ENCODE data around the gene MAU2. TPM values are rescaled to one million over a fixed set of nuclear protein-coding genes. Genes with fewer than 3 reads are reported as not detected.

Gene MAU2
- total RNA-seq, 4 donors from 2014 or later, result 32.4 to 87.6 (median 70.0) TPM

GRCh38 chr19:19399733-19400433, 79.3 kb downstream of the MAU2 start:
- DNase-seq, result no peak
- Histone ChIP-seq H3K27ac (peak overlapping the region in 1 of 2 donors; percentile 9), H3K4me1 (peaks cover 0 to 4% of the 10 kb centered on the region in 2 donors), H3K36me3 (no peaks in the 10 kb centered on the region), H3K27me3 (no peaks in the 10 kb centered on the region), H3K4me3 (no peak overlapping the region), H3K9me3 (no peaks in the 10 kb centered on the region)
- intact Hi-C loops (cut with DNase I; ENCODE audit: low total_unique reads), result no loop called here
- TF ChIP-seq, protein P1, sequence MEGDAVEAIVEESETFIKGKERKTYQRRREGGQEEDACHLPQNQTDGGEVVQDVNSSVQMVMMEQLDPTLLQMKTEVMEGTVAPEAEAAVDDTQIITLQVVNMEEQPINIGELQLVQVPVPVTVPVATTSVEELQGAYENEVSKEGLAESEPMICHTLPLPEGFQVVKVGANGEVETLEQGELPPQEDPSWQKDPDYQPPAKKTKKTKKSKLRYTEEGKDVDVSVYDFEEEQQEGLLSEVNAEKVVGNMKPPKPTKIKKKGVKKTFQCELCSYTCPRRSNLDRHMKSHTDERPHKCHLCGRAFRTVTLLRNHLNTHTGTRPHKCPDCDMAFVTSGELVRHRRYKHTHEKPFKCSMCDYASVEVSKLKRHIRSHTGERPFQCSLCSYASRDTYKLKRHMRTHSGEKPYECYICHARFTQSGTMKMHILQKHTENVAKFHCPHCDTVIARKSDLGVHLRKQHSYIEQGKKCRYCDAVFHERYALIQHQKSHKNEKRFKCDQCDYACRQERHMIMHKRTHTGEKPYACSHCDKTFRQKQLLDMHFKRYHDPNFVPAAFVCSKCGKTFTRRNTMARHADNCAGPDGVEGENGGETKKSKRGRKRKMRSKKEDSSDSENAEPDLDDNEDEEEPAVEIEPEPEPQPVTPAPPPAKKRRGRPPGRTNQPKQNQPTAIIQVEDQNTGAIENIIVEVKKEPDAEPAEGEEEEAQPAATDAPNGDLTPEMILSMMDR (IDR thresholded peaks at IDR 0.05), result no peak
- TF ChIP-seq POLR2A (IDR thresholded peaks at IDR 0.05), result no peak

GRCh38 chr19:19402656-19403372, 82.2 kb downstream of the MAU2 start:
- TF ChIP-seq, protein P1 (IDR thresholded peaks at IDR 0.05), result no peak
- no peak for TF ChIP-seq POLR2A (IDR thresholded peaks at IDR 0.05)
- Histone ChIP-seq H3K4me1 (peaks cover 0 to 8% of the 10 kb centered on the region in 2 donors), H3K27me3 (no peaks in the 10 kb centered on the region), H3K9me3 (no peaks in the 10 kb centered on the region), H3K36me3 (no peaks in the 10 kb centered on the region), H3K27ac (no peak overlapping the region), H3K4me3 (no peak overlapping the region)
- intact Hi-C loops (cut with DNase I; ENCODE audit: low total_unique reads), result no loop called here
- no peak for DNase-seq

DNA sequence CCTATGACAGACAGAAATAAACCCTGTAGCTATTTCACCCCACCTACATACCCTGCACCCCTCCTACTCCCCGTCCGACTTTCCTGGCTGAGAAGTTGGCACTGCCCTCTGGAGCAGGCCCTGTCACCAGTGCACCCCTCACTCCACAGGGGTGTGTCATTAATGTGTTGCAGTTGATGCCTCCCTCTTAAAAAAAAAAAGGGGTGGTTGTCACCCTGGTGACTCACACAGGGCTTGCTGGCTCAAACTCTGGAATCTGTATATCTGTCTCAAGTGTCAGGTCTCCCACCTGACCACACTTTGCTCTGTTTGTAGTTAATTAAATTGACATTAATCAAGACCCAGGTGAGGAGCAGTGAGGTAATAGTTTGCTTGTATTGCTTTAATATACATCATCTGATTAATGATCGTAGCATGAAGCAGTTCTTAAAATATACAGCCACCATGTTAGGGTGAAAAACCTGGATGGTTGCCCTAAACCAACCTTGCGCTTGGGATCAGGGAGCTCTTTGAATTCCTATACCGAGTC, 82.8 kb downstream of the MAU2 start:
- Histone ChIP-seq H3K9me3 (no peaks in the 10 kb centered on the region), H3K27ac (no peak overlapping the region), H3K36me3 (no peaks in the 10 kb centered on the region), H3K27me3 (no peaks in the 10 kb centered on the region), H3K4me3 (no peak overlapping the region), H3K4me1 (peaks cover 0 to 8% of the 10 kb centered on the region in 2 donors)
- intact Hi-C loops (cut with DNase I; ENCODE audit: low total_unique reads), result no loop called here
- TF ChIP-seq, protein P1 (IDR thresholded peaks at IDR 0.05), result no peak
- no peak for TF ChIP-seq POLR2A (IDR thresholded peaks at IDR 0.05)
- DNase-seq, result no peak

- peaks cover 0 to 9% of the 10 kb centered on the region in 2 donors for H3K4me1 ChIP-seq
- peak within 1 kb of the TSS; percentile 83 to 88 for H3K27ac ChIP-seq
- peak; percentile 44 to 56 for TF ChIP-seq POLR2A (IDR thresholded peaks at IDR 0.05)
- TF ChIP-seq, protein P1 (IDR thresholded peaks at IDR 0.05), result peak in 3 of 4 experiments; percentile 38 to 53 (median 43)
- no peaks in the 10 kb centered on the region for H3K27me3 ChIP-seq
- intact Hi-C loops (cut with DNase I; ENCODE audit: low total_unique reads), result no loop called here
- H3K4me3 ChIP-seq, result peak within 1 kb of the TSS; percentile 84 to 97
- peak; percentile 92 to 96 for DNase-seq
- H3K36me3 ChIP-seq, result no peaks in the 10 kb centered on the region
- no peaks in the 10 kb centered on the region for H3K9me3 ChIP-seq
Observed at GRCh38 chr19:19404879-19405860, 84.5 kb downstream of the MAU2 start, which contains the start of gene GATAD2A. TSS of gene GATAD2A (plus strand) at chr19:19405675. CDS start at chr19:19465346, 59,671 bp downstream.
